22Rv1 (cell line): Measurements from ENCODE around the gene LONP1.

Experiments used
- ZFX ChIP-seq: fragments of 450-650 bp; IDR thresholded peaks from 2 replicates; pipeline ENCODE4 v1.6.1; 2017; ENCODE audit warnings: antibody characterized with exemption, borderline replicate concordance
- TF ChIP-seq, protein P1 (sequence below): fragments of 450-650 bp; IDR thresholded peaks from 2 replicates; pipeline ENCODE4 v1.5.1; 2017; ENCODE audit warnings: mild to moderate bottlenecking

DNA sequence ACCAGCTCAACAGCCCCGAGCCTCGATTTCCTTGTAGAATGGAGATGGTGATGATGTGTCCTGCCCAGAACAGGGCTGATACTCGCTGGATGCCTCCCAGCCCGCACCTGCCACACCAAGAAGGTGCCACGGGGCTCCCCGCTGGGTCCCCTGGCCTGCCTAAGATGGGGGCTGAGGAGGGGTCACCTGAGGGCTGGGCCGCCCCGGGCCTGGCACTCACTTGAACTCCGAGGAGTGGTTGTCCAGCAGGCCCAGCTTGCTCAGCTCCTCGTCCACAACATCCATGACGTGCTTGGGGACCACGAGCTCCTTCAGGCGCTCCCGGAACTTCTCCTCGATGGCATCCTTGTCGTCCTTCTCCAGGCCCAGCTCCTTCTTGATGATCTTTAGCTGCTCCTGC lies 14.4 kb downstream of the LONP1 start:
- TF ChIP-seq, protein P1, sequence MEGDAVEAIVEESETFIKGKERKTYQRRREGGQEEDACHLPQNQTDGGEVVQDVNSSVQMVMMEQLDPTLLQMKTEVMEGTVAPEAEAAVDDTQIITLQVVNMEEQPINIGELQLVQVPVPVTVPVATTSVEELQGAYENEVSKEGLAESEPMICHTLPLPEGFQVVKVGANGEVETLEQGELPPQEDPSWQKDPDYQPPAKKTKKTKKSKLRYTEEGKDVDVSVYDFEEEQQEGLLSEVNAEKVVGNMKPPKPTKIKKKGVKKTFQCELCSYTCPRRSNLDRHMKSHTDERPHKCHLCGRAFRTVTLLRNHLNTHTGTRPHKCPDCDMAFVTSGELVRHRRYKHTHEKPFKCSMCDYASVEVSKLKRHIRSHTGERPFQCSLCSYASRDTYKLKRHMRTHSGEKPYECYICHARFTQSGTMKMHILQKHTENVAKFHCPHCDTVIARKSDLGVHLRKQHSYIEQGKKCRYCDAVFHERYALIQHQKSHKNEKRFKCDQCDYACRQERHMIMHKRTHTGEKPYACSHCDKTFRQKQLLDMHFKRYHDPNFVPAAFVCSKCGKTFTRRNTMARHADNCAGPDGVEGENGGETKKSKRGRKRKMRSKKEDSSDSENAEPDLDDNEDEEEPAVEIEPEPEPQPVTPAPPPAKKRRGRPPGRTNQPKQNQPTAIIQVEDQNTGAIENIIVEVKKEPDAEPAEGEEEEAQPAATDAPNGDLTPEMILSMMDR, result no peak
- TF ChIP-seq ZFX, result no peak
